Transverse colon (tissue), 3 donors: Measurements from ENCODE around the gene NCCRP1.

ENCODE experiments used
- CTCF ChIP-seq, 5 experiments: fragments of 200-600 bp in 3 of 5; fragments of 450-650 bp in 2 of 5; sonication (generic) in 3 of 5; IDR thresholded peaks; 1 replicate in 2 of 5; 2 replicates in 3 of 5; pipeline ENCODE4 v1.5.1; 2016 to 2017; ENCODE audit warnings: antibody characterized with exemption in 5 of 5, inconsistent platforms in 3 of 5, mild to moderate bottlenecking in 2 of 5, moderate library complexity in 1 of 5
- POLR2A ChIP-seq: fragments of 450-650 bp; IDR thresholded peaks from one replicate; pipeline ENCODE4 v1.6.1; 2016; ENCODE audit warnings: antibody characterized with exemption, mild to moderate bottlenecking, moderate library complexity

DNA sequence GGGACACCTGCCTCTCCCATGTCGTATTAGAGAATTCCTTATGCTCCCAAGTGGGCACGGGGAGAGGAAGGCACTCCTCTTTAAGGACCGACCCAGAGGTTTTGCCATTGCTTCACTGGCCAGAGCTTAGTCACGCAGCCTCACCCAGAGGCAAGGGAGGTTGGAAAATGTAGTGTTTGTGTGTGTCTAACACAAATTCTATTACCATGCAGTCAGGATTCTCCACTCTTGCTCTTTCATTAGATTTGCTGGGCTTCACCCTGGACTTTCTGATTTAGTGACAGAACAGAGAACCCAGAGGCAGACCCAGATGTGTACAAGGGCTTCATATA lies 14.6 kb upstream of the NCCRP1 start:
- no peak for TF ChIP-seq POLR2A
- no peak for TF ChIP-seq CTCF (IDR thresholded peaks at IDR 0.05)
